IMR-90 (cell line): ENCODE data around the gene GGT5.

Source experiments
- CEBPB ChIP-seq: IDR thresholded peaks from 2 replicates; pipeline ENCODE4 v1.6.1; 2012; ENCODE audit warnings: low read depth, low read length, improper control_type of control experiment
- CHD1 ChIP-seq: IDR thresholded peaks from 2 replicates; pipeline ENCODE4 v1.6.1; 2012; ENCODE audit warnings: low read depth, low read length, improper control_type of control experiment
- FOS ChIP-seq: fragments of 150-350 bp; IDR thresholded peaks from 2 replicates; pipeline ENCODE4 v1.6.1; 2016; ENCODE audit warnings: low read depth, low read length
- MAFK ChIP-seq: IDR thresholded peaks from 2 replicates; pipeline ENCODE4 v1.6.1; 2012; ENCODE audit warnings: low read depth, low read length, improper control_type of control experiment
- MXI1 ChIP-seq: IDR thresholded peaks from 2 replicates; pipeline ENCODE4 v1.6.1; 2012; ENCODE audit warnings: low read depth, mild to moderate bottlenecking, low read length, moderate library complexity, borderline replicate concordance
- NFE2L2 ChIP-seq: fragments of 150-350 bp; IDR thresholded peaks from 2 replicates; pipeline ENCODE4 v1.6.1; 2016; ENCODE audit warnings: low read depth, mild to moderate bottlenecking, low read length
- POLR2A ChIP-seq: IDR thresholded peaks from 2 replicates; pipeline ENCODE4 v1.6.1; 2012; ENCODE audit warnings: mild to moderate bottlenecking, low read depth, low read length
- RAD21 ChIP-seq: IDR thresholded peaks from 2 replicates; pipeline ENCODE4 v1.6.1; 2012; ENCODE audit warnings: low read length, improper control_type of control experiment
- RFX5 ChIP-seq: IDR thresholded peaks from 2 replicates; pipeline ENCODE4 v1.8.0; 2012; ENCODE audit warnings: low read depth, mild to moderate bottlenecking, low read length, moderate library complexity
- SMC3 ChIP-seq: fragments of 150-350 bp; IDR thresholded peaks from 2 replicates; pipeline ENCODE4 v1.6.1; 2016; ENCODE audit warnings: low read depth, mild to moderate bottlenecking, antibody characterized with exemption, low read length, moderate library complexity
- TF ChIP-seq, protein P1 (sequence below): conservative IDR thresholded peaks from 2 replicates; pipeline ENCODE4 v1.5.1; 2012; ENCODE audit warnings: mild to moderate bottlenecking, low read depth, low read length, improper control_type of control experiment

DNA sequence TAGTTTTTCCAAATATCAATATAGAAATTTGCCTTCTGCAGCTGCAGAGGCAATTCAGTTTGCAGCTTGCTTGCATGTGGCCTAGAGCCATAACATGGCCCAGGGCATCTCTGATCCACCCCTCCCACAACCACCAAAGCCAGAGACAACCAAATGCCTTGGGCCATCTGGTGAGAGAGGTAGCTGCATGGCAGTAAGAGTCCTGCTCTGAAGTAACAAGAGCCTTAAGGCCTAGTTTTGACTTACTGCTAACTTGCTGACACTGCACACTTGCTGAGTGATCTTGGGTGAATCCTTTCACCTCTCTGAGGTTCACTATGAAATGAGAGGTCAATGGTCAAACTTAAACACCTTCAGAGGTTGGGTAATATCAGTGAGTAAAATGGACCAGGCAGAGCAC is 20.9 kb upstream of the GGT5 start:
- TF ChIP-seq, protein P1, sequence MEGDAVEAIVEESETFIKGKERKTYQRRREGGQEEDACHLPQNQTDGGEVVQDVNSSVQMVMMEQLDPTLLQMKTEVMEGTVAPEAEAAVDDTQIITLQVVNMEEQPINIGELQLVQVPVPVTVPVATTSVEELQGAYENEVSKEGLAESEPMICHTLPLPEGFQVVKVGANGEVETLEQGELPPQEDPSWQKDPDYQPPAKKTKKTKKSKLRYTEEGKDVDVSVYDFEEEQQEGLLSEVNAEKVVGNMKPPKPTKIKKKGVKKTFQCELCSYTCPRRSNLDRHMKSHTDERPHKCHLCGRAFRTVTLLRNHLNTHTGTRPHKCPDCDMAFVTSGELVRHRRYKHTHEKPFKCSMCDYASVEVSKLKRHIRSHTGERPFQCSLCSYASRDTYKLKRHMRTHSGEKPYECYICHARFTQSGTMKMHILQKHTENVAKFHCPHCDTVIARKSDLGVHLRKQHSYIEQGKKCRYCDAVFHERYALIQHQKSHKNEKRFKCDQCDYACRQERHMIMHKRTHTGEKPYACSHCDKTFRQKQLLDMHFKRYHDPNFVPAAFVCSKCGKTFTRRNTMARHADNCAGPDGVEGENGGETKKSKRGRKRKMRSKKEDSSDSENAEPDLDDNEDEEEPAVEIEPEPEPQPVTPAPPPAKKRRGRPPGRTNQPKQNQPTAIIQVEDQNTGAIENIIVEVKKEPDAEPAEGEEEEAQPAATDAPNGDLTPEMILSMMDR: no peak
- TF ChIP-seq SMC3 (no peak), CHD1 (no peak), POLR2A (no peak), FOS (no peak), MXI1 (no peak), MAFK (peak; percentile 51; the same call in 1 of the 2 replicates), RFX5 (no peak), NFE2L2 (no peak), RAD21 (no peak), CEBPB (no peak)
